Omental fat pad (tissue), 4 donors: ENCODE results near the gene DHX57. TPM values are rescaled to one million over a fixed set of nuclear protein-coding genes. Genes with fewer than 3 reads are reported as not detected.

ENCODE experiments used
- ATAC-seq: fragments of 150-250 bp; one replicate; pipeline ENCODE4 v1.9.1; 2016; ENCODE audit warnings: mild to moderate bottlenecking, moderate library complexity; ENCODE audit not compliant: low FRiP score
- DNase-seq: peaks from one replicate; pipeline ENCODE4 v3.0.0-alpha.2; 2019; ENCODE audit warnings: low spot score
- CTCF ChIP-seq, 3 donors: fragments of 450-650 bp; IDR thresholded peaks; one replicate each; pipeline ENCODE4 v1.5.1; 2016 to 2017; ENCODE audit warnings: antibody characterized with exemption in 3 of 3, mild to moderate bottlenecking in 3 of 3, moderate library complexity in 2 of 3
- total RNA-seq, 4 donors: library from RNA; depleted of rRNA; stranded (reverse); fragments of >200 nt; gene quantifications; one replicate each; pipeline ENCODE4 v1.1.0, GENCODE V29; 2016

DHX57 gene
- total RNA-seq, 4 donors from 2014 or later: 7.5 to 15.4 (median 13.7) TPM

DNA sequence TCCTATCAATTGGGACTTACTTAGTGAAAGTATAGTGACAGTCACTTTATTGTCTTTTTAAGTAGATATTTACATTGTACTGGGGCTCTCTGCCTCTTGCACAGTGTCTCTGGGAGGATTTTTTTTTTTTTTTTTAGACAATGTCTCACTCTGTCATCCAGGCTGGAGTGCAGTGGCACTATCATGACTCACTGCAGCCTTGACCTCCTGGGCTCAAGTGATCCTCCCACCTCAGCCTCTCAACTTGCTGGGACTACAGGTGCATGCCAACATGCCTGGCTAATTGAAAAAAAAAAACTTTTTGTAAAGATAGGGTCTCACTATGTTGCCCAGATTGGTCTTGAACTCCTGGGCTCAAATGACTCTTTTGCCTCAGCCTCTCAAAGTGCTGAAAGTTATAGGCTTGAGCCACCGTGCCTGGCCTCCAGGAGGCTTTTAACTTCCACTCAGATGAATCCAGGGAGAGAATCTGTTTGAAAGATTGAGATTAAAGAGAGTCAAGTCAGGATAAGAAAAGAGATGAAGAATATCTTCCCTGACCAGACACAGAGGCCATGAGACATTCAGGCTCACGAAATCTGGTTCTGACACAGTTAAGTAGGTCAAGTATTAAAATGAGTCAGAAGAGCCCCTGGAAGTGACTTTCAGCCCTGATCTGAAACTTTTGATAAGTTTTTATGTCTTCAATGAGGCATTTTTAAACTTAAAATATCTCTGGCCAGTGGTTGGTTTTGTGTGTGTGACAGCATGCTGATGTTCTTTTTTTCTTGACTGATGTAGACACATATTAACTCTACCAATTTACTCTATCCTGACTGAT lies 32.2 kb upstream of the DHX57 start:
- TF ChIP-seq CTCF (IDR thresholded peaks at IDR 0.05): no peak
- ATAC-seq (no peak), DNase-seq (no peak)

DNA sequence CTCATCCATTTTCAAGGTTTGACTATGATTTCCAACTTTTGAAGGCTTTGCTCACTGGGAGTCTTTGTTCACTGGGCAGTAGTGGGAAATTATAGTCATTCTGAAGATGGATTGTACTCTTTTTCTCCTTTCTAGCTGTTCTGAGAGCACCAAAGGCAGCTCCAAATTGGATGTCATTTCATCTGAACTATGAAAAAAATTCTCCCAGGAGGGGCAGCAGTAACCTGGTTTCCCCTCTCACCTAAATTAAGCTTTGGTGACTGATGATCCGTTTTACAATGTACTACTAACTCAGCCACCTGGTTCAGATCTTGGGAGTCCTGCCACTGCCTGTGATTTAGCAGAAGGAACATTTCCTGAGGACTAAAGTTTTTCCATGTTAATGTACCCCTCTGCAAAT lies 31.5 kb upstream of the DHX57 start:
- no peak for TF ChIP-seq CTCF (IDR thresholded peaks at IDR 0.05)
- no peak for ATAC-seq
- no peak for DNase-seq

GRCh38 chr2:38905251-38905650 lies 29.5 kb upstream of the DHX57 start:
- no peak for TF ChIP-seq CTCF (IDR thresholded peaks at IDR 0.05)
- DNase-seq (no peak), ATAC-seq (no peak)

DNA sequence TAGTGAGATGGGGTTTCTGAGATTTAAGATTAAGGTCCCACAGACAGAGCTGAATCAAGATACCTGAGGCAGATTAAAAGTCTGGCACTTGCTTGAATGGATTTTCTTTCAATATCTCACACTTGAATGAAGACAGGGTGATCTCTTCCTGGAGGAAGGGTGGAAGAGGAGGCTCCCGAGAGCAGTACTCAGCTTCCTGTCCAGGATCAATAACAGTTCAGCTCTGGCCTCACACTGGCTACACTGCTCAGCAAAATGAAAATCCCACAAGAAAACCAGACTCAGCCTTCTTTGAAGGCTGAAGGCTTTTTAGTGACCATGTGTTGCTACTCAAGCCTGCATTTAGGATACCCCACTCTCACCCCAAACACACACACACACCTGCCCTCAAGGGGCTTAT lies 25.0 kb upstream of the DHX57 start:
- DNase-seq: no peak
- no peak for TF ChIP-seq CTCF (IDR thresholded peaks at IDR 0.05)
- no peak for ATAC-seq

DNA sequence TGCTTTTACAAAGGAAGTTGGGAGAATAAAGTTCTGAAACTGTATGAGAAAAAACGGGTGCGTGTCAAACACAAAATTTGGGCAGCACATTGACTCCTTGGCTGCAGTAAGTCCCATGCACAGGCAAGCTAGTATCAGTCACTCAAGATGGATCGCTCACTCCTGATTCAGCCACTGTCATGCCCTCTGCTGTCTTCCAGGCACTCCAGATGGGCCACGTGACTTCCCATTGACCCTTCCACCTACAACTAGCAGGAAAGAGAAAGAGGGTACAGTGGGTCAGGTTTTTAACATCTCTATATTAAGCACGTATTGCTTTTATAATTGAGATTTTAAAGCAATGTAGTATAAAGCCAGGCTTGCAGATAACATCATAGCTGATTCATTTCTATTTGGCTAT lies 22.5 kb upstream of the DHX57 start:
- DNase-seq: no peak
- no peak for TF ChIP-seq CTCF (IDR thresholded peaks at IDR 0.05)
- ATAC-seq: no peak

GRCh38 chr2:38892819-38893218 lies 17.1 kb upstream of the DHX57 start:
- DNase-seq: no peak
- no peak for TF ChIP-seq CTCF (IDR thresholded peaks at IDR 0.05)
- no peak for ATAC-seq

- DNase-seq (no peak), ATAC-seq (no peak)
- TF ChIP-seq CTCF (IDR thresholded peaks at IDR 0.05): no peak
These were observed 13.8 kb upstream of the DHX57 start, which contains the start of gene ARHGEF33 for GRCh38 chr2:38889575-38889974. TSS of gene ARHGEF33 (plus strand) at chr2:38889875. CDS start at chr2:38919448, 29,573 bp downstream.
